NCI-H2029 (cell line): Measurements from ENCODE around the gene TNRC6B.
A peak's percentile ranks its signal among the peaks of the same experiment; 100 is the strongest.

Source experiments
- DNase-seq: peaks from one replicate; lab custom pipeline; 2025; lab: John Stamatoyannopoulos, UW

Gene TNRC6B

GRCh38 chr22:40326905-40327735, 149.4 kb downstream of the TNRC6B start:
- peak; percentile 83 for DNase-seq

DNA sequence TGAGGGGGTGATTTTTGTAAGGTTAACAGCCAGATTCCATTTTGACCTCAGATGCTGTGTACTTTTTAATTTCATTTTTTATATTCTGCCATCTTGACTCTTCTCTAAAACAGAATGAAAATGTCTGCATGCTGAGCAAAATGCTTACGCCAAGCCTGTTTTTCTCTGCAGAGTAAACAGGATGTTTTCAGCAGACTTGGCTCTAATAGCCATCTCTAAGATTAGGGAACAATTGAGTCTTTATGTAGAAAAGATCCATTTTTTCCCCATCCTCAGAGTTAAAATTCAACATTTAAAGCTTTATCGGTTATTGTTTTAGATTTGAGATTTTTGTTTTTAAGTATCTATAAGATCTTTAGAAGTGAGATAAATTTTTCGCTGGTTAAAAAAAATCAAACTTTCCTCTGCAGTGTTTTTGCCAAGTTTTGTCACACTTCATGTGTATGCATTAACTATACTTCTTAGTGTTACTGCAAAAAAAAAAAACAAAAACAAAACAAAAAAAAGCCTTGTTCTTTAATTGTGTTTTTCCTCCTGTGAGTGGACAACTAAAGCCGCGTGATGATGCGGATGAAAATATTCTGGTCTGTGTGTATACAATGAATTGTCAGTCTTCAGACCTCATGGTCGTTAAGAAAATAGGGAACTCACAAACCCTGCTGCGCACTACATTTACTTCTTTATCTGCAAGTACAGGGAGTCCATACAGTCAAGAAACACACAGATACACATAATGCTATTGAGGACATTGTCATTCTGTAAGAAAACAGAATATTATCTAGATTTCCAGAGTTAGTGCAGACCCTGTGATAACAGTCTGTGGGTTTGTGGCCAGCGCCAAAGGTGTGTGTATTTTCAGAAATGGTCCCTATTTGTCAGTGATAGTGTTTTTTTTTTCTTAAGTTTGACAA, 151.1 kb downstream of the TNRC6B start:
- DNase-seq, result no peak

DNA sequence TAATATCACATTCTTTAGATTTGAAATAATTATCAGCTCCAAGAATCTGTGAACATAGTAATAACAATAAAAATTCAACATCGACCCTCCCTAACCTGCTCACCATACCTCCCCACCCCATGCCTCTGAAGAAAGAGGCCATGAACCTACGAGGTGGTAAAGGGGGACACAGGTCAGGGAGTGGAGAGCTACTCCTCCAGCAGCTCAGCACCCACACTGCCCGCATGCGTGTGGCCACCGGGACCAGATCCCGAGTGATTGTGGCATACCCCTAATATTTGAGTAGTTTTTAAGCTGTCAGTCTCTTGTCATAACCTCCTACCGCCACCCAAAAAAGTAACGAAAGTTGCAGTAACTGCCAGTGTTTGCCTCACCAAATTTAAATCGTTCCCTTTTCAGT, 151.7 kb downstream of the TNRC6B start:
- DNase-seq, result no peak

DNA sequence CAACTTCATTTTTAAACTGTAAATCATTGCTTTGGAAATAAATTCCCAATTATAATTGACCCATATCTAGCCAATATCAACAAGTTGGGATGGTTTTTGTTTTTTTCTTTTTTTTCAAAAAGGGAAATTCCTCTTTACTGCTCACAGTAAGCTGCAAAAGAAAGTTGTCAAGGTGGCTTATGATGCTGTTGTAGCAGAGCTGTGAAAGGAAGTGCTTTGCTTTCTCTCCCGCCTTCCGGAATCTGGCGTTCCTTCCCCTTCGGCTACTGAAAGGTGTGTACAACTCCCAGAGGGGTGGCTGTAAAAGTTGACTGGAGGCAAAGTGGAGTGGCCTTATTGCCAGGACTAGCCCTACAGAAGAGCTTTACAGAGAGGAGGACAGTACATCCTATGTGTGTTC, 152.4 kb downstream of the TNRC6B start:
- no peak for DNase-seq

DNA sequence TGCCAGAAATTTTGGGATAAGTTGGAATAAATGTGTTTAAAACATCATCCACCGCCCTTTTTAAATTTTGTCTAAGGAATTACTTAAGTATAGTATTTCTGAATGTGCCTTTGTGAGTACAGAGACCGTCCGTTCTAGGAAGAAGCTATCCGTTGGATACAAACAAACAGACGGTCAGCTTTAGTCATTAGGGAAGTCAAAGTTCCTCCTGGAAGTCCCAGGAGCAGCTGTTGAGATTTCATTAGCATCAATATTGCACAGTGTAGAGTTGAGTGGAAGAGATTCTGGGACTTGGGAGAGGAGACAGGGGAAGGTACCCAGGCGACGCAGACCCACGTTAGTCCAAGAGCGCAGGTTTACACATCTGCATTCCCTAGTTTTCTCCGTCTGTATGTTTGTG, 152.9 kb downstream of the TNRC6B start:
- no peak for DNase-seq

DNA sequence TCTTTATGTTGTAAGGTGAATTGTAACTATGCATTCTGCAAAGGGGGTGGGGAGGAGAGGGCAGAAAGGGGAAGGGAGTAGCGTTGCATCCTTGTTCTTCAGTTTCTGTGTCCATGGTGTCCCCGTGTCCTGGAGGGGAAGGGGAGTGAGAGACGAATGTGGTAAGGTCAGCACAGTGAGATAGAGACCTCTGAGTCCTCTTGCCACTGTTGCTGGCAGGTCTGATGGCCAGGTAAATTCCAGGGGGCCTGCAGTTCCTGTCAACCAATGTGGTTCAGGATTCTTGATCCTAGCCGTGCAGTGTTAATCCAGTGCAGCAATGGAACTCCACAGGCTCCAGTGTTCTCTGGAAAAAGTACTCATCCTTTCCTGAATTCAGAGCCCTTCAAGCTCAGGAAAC, 154.0 kb downstream of the TNRC6B start:
- DNase-seq, result no peak

DNA sequence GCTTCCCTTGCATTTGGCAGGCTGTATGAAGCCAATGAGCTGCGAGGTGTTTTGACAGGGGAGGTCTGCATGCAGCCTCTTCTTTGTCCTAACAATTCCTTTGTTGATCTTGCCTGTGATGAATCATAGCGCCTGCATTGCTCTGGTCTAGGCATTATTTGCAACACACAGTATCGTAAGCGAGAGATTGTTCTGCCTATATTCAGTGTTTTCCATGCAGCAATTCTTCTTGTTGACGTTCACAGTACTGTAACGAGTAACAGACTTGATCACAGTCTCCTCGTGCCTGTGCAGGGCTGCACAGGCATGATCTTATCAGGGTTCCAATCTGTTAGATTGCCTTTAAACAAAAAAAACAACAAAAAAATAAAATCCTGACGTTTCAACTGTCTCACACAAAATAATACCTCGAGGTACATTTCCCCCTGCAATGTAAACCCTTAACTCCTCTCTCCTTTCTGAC, 154.6 kb downstream of the TNRC6B start:
- DNase-seq, result no peak

DNA sequence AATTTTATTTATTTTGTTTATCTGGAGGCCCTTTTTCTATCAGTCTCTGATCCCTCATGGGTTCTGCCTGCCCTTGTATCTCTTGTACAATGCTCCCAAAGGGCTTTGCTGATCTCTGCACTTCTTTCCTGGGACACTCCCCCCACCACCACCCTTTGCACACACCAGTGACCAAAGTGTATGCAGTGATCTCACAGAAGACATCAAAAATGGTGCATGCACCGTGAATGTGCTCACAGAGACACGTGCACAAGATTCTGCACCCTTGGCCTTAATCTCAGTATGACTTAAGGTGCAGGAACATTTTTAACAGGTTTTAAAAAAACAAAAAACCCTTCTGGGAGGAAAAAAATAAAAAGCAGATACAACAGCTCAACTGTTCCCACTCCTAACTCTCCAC, 156.3 kb downstream of the TNRC6B start:
- no peak for DNase-seq

DNA sequence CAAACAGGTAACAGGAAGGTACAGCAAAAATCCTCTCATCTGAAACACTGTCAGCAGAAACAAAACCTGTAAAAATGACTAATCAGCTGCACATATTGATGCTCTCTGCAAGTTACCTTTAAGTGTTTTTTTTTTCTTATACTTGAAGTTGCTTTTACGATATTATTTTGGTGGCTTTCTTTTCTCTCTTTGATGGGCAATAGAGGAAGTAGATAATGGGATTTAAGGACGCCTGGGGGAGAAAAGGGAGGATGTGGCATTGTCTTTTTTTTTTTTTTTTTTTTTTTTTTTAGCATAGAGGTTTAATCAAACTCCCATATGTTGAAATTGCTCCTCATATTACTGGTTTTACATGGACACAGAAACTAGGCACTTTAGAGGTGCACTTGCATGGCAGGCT, 157.2 kb downstream of the TNRC6B start:
- no peak for DNase-seq

GRCh38 chr22:40335358-40335757, 157.6 kb downstream of the TNRC6B start:
- DNase-seq, result no peak

GRCh38 chr22:40340044-40340443, 162.3 kb downstream of the TNRC6B start:
- DNase-seq, result no peak

- DNase-seq, result no peak
These were observed 163.9 kb downstream of the TNRC6B start for GRCh38 chr22:40341604-40342003.

- no peak for DNase-seq
These were observed 164.8 kb downstream of the TNRC6B start for GRCh38 chr22:40342521-40342920.

DNA sequence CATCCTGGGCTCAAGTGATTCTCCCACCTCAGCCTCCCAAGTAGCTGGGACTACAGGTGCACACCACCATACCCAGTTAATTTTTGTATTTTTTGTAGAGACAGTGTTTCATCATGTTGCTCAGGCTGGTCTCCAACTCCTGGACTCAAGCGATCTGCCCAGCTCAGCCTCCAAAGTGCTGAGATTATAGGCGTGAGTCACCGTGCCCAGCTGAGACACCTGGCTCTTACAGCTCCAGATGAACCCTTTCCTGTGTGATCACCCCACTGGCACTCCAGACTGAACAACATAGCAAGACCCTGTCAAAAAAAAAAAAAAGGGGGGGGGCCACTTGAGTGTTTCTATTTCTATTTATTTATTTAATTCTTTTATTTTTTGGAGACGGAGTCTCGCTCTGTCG, 167.5 kb downstream of the TNRC6B start:
- DNase-seq, result no peak

- DNase-seq, result no peak
These were observed 168.1 kb downstream of the TNRC6B start for GRCh38 chr22:40345815-40346184.

GRCh38 chr22:40346185-40347118, 168.7 kb downstream of the TNRC6B start, which contains the start of gene ADSL:
ADSL (plus strand) TSS chr22:40346500; CDS start chr22:40346559, 59 bp downstream.
- DNase-seq, result peak; percentile 75

DNA sequence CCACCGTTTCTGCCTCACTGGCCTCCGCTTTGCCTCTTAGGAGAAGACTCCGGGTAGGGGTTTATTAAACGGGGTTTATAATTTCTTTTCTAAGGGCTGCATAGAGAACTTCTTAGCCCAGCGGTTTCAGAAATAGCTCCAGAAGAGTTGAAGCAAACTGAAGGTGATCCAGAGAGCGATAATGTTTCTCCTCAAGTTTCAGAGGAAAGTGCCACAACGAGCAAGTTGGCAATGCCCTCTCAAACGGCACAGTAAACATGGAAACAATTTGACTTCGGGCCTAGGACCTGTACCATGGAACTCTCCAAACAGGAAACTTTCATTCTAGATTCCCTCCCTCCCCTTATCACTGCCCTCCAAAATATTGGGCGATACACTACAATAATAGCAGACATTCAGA, 169.6 kb downstream of the TNRC6B start:
- DNase-seq, result no peak

- no peak for DNase-seq
These were observed 170.4 kb downstream of the TNRC6B start for GRCh38 chr22:40348025-40348658.

DNA sequence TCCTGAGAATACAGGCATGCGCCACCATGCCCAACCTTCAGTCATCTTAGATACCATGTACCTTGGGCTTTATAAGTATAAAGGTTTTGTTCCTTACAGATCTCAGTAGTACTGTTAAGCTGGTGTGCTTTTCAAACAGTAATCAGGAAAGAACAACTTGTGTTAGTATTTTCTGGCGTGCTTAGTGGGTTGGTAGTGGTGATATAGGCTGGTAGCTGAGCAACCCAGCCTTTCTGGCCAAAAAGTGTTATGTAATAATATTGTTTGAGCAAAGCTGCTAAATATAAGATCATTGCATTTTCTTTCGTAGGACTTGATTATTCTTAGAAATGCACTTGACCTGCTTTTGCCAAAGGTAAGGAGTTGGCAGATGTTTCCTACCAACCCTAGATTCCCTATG, 175.0 kb downstream of the TNRC6B start:
- DNase-seq, result no peak

- DNase-seq, result no peak
These were observed 183.4 kb downstream of the TNRC6B start for GRCh38 chr22:40361100-40361499.

DNA sequence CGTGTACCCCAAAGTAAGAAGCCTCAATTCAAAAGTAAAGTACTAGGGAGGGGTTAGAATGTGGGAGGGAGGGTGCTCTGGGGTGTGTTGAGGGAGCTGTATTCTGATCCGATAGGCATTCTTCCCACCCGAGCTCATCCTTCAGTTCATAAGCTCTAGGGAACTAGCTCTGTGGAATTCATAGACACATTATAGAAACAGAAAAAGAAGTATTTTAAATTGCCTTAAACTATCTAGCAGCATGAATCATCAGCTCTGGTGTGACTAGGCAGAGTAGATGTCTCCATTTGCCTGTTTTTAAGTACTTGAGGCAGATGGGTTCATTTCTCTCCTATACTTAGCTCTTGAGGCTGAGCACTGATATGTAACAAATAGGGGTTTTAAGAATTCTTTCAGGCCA, 185.3 kb downstream of the TNRC6B start:
- no peak for DNase-seq
